ENCODE measurements around the gene CLTCL1.

DNA sequence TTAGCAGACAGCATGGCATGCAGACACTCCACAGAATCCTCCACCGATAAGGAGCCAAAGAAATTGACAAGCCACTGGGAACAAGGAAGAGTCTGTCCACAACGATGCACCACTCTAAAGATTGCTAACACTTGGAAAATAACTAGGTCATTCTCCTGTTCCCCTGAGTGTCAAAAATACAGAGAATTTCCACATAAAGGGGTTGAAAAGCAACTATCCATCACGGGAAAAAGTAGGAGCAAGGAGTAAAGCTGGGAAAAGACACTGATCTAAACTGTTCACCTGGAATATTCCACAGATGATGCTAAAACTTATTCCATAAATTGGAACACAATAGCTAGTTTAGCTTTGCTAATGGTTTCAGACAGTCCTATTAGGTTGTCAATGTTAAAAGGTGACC, 66.0 kb downstream of the CLTCL1 start:
- TF ChIP-seq CTCF (IDR thresholded peaks at IDR 0.05) (no peak), POLR2A (IDR thresholded peaks at IDR 0.05) (no peak), EP300 (IDR thresholded peaks at IDR 0.05) (no peak)

All from ovary (tissue), 3 donors.